K562 (cell line): ENCODE data around the gene COL23A1. TPM values are rescaled to one million over a fixed set of nuclear protein-coding genes. Genes with fewer than 3 reads are reported as not detected.
A peak's percentile ranks its signal among the peaks of the same experiment; 100 is the strongest.

Experiments
- ATF4 ChIP-seq: fragments of 450-650 bp; formaldehyde crosslinking; IDR thresholded peaks from 2 replicates; pipeline ENCODE4 v1.4.0; 2022; ENCODE audit warnings: mild to moderate bottlenecking, moderate library complexity
- E2F3 ChIP-seq: fragments of 250-450 bp; sonication (Bioruptor Pico); IDR thresholded peaks from 2 replicates; pipeline ENCODE4 v1.4.0; 2020; ENCODE audit warnings: mild to moderate bottlenecking
- EP400 ChIP-seq: fragments of 450-650 bp; IDR thresholded peaks from 2 replicates; pipeline ENCODE4 v1.6.1; 2017; ENCODE audit warnings: antibody characterized with exemption, mild to moderate bottlenecking, moderate library complexity
- ETV1 ChIP-seq: fragments of 450-650 bp; conservative IDR thresholded peaks from 2 replicates; pipeline ENCODE4 v1.6.1; 2016; ENCODE audit warnings: missing genetic modification characterization, control low read depth, low read depth, missing compliant biosample characterization
- FIP1L1 ChIP-seq: fragments of 200-400 bp; formaldehyde crosslinking; IDR thresholded peaks from 2 replicates; pipeline ENCODE4 v1.6.1; 2018; ENCODE audit warnings: mild to moderate bottlenecking, low read depth, low read length; ENCODE audit not compliant: poor library complexity, severe bottlenecking
- FOXK1 ChIP-seq: sonication (generic); formaldehyde crosslinking; IDR thresholded peaks from 2 replicates; pipeline ENCODE4 v1.8.0; 2022; ENCODE audit warnings: missing genetic modification reagents, mild to moderate bottlenecking, borderline replicate concordance
- HNRNPK ChIP-seq: fragments of 200-400 bp; formaldehyde crosslinking; IDR thresholded peaks from one replicate; pipeline ENCODE4 v1.6.1; 2018; ENCODE audit warnings: mild to moderate bottlenecking, low read depth, low read length; ENCODE audit not compliant: poor library complexity, severe bottlenecking
- KLF6 ChIP-seq: fragments of 250-450 bp; sonication (Bioruptor Pico); IDR thresholded peaks from 2 replicates; pipeline ENCODE4 v1.4.0; 2020; ENCODE audit warnings: mild to moderate bottlenecking, moderate library complexity, borderline replicate concordance
- NR2C1 ChIP-seq, 2 experiments: fragments of 450-650 bp; IDR thresholded peaks; 2 replicates each; pipeline ENCODE4 v1.6.1; 2017; ENCODE audit warnings: mild to moderate bottlenecking in 2 of 2, antibody characterized with exemption in 1 of 2, inconsistent platforms in 1 of 2, missing compliant biosample characterization in 1 of 2, missing genetic modification characterization in 1 of 2
- NR4A1 ChIP-seq, 2 experiments: fragments of 250-450 bp in 1 of 2; fragments of 450-650 bp in 1 of 2; sonication (Bioruptor Pico) in 1 of 2; IDR thresholded peaks; 2 replicates each; pipeline versions ENCODE4 v1.4.0 to v1.6.1; 2016 to 2020; ENCODE audit warnings: mild to moderate bottlenecking in 2 of 2, missing compliant biosample characterization in 1 of 2, missing genetic modification characterization in 1 of 2, moderate library complexity in 1 of 2
- NUFIP1 ChIP-seq: fragments of 450-650 bp; IDR thresholded peaks from 2 replicates; pipeline ENCODE4 v1.6.1; 2018; ENCODE audit not compliant: partially characterized antibody
- PRDM10 ChIP-seq: fragments of 450-650 bp; IDR thresholded peaks from 2 replicates; pipeline ENCODE4 v1.6.1; 2018; ENCODE audit not compliant: partially characterized antibody
- PTBP1 ChIP-seq: fragments of 200-400 bp; formaldehyde crosslinking; IDR thresholded peaks from 2 replicates; pipeline ENCODE4 v1.6.1; 2017; ENCODE audit warnings: low read depth, low read length
- SP1 ChIP-seq: sonication (generic); formaldehyde crosslinking; IDR thresholded peaks from 2 replicates; pipeline ENCODE4 v1.8.1; 2022; ENCODE audit warnings: mild to moderate bottlenecking, missing genetic modification reagents
- ZKSCAN1 ChIP-seq: fragments of 150-350 bp; IDR thresholded peaks from 2 replicates; pipeline ENCODE4 v1.6.1; 2016; ENCODE audit warnings: low read depth, low read length
- ZNF140 ChIP-seq: fragments of 250-450 bp; sonication (Bioruptor Pico); IDR thresholded peaks from 2 replicates; pipeline ENCODE4 v1.8.0; 2021; ENCODE audit warnings: moderate library complexity, mild to moderate bottlenecking, inconsistent platforms
- ZNF764 ChIP-seq: fragments of 250-450 bp; sonication (Bioruptor Pico); IDR thresholded peaks from 2 replicates; pipeline ENCODE4 v1.4.0; 2020; ENCODE audit warnings: low read depth, mild to moderate bottlenecking, moderate library complexity
- polyA plus RNA-seq, 8 experiments: library from polyadenylated mRNA; depleted of rRNA in 4 of 8; stranded (reverse) in 5 of 8; unstranded in 3 of 8; fragments of >200 nt; fragmentation: Nextera tagmentation in 2 of 8; fragmentation: Illumina TruSeq in 1 of 8; extraction: Ambion mirVana in 2 of 8; extraction: Trizol in 1 of 8; gene quantifications; 2 replicates each; pipeline versions ENCODE4 v1.2.1 to v1.2.3, GENCODE V29; 2011 to 2014; ENCODE audit warnings: inconsistent platforms in 1 of 8, missing spikeins in 1 of 8
- total RNA-seq, 7 experiments: library from RNA; depleted of rRNA in 6 of 7; stranded (reverse); fragments of >200 nt in 6 of 7; fragmentation: Illumina TruSeq in 2 of 7; extraction: Trizol in 2 of 7; gene quantifications; 2 replicates each; pipeline versions ENCODE4 v1.2.1 to v1.2.3, GENCODE V29; 2011 to 2021; ENCODE audit warnings: low replicate concordance in 1 of 7
- TF ChIP-seq, protein P1 (sequence below): fragments of 450-650 bp; formaldehyde crosslinking; IDR thresholded peaks from 2 replicates; pipeline ENCODE4 v1.4.0; 2022; ENCODE audit warnings: missing genetic modification characterization
- TF ChIP-seq, protein P2 (sequence below): fragments of 450-650 bp; IDR thresholded peaks from 2 replicates; pipeline ENCODE4 v1.6.1; 2014; ENCODE audit warnings: low read depth, mild to moderate bottlenecking, moderate library complexity, borderline replicate concordance

COL23A1 gene
- total and polyA plus RNA-seq, 9 of the 15 experiments (the other 6 are each of a cell fraction or from before 2014, with no cell fraction given) = 0.09 TPM; not detected in 8

GRCh38 chr5:178449163-178450070 lies 140.8 kb downstream of the COL23A1 start (continued):
- TF ChIP-seq KLF6 (CRISPR knock-in tag) (no peak), NR2C1 (IDR thresholded peaks at IDR 0.05) (peak; percentile 54; the same call in 1 of the 2 replicates), NR2C1 (tag; IDR thresholded peaks at IDR 0.05) (peak; percentile 74), NUFIP1 (peak; percentile 54), HNRNPK (no peak), FIP1L1 (no peak), EP400 (peak; percentile 49), ZKSCAN1 (peak; percentile 60; the same call in 1 of the 2 replicates), E2F3 (CRISPR knock-in tag) (no peak), SP1 (CRISPR knock-in tag) (peak; percentile 52), PRDM10 (peak; percentile 40), NR4A1 (CRISPR knock-in tag; IDR thresholded peaks at IDR 0.05) (no peak), NR4A1 (tag; IDR thresholded peaks at IDR 0.05) (peak; percentile 85), FOXK1 (CRISPR knock-in tag) (no peak), ZNF140 (CRISPR knock-in tag) (no peak), ZNF764 (CRISPR knock-in tag) (no peak), ATF4 (CRISPR knock-in tag) (0 out of 2 replicates have a peak, but pooled peaks have one; percentile 24), PTBP1 (0 out of 2 replicates have a peak, but pooled peaks have one; percentile 30), ETV1 (peak; percentile 55; the same call in 1 of the 2 replicates)
- TF ChIP-seq, protein P1, sequence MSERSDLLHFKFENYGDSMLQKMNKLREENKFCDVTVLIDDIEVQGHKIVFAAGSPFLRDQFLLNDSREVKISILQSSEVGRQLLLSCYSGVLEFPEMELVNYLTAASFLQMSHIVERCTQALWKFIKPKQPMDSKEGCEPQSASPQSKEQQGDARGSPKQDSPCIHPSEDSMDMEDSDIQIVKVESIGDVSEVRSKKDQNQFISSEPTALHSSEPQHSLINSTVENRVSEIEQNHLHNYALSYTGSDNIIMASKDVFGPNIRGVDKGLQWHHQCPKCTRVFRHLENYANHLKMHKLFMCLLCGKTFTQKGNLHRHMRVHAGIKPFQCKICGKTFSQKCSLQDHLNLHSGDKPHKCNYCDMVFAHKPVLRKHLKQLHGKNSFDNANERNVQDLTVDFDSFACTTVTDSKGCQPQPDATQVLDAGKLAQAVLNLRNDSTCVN (CRISPR knock-in tag) = no peak
- TF ChIP-seq, protein P2, sequence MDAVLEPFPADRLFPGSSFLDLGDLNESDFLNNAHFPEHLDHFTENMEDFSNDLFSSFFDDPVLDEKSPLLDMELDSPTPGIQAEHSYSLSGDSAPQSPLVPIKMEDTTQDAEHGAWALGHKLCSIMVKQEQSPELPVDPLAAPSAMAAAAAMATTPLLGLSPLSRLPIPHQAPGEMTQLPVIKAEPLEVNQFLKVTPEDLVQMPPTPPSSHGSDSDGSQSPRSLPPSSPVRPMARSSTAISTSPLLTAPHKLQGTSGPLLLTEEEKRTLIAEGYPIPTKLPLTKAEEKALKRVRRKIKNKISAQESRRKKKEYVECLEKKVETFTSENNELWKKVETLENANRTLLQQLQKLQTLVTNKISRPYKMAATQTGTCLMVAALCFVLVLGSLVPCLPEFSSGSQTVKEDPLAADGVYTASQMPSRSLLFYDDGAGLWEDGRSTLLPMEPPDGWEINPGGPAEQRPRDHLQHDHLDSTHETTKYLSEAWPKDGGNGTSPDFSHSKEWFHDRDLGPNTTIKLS = no peak
